ENCODE data around the gene GPRASP2.
A peak's percentile ranks its signal among the peaks of the same experiment; 100 is the strongest.
"Not testable (repeated sequence)": the region's sequence is repeated elsewhere in the genome, so short reads cannot be mapped to it uniquely, and the experiment has no call there.

Gene GPRASP2

GRCh38 chrX:102712216-102712966, at the start of gene GPRASP2:
Gene GPRASP2, plus strand, starts transcription at chrX:102712448. Its CDS starts 2,422 bp downstream, at chrX:102714870.
- DNase-seq: no peak

GRCh38 chrX:102663820-102664219, 48.4 kb upstream of the GPRASP2 start:
- DNase-seq: not testable (repeated sequence)

GRCh38 chrX:102667034-102667433, 45.2 kb upstream of the GPRASP2 start:
- not testable (repeated sequence) for DNase-seq

DNA sequence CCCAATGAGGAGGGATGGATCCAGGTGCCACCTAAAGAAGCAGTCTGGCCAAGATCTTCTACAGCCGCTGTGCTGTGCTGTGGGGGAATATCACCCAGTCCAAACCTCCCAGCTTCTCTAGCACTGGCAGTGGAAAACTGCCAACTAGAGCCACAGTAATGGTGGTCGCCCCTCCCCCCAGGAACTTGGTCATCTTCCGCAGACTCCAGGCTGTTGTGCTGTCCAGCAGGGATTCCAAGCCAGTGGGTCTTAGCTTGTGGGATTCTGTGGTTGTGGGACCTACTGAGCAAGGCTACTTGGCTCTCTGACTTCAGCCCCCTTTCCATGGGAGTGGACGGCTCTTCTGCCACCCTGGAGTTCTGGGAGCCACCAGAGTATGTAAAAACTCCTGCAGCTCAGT, 42.7 kb upstream of the GPRASP2 start:
- DNase-seq: no peak

DNA sequence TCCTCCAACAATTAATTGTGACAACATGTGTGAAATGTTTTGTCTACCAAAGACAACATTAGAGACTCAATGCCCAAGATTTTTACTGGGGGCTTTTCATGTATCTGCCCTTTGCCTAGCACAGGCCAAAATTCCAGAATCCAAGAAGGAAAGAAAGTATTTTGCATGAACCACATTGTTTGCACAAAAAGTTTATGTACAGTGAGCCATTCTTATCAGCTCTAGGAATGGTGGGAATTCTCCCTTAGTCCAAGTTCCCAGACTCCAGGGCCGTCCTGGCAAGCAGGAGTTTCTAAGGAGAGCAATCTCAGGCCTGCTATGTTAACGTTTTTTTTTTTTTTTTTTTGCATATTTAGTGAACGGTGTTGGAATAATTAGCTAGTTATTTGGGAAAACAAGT, 39.4 kb upstream of the GPRASP2 start:
- DNase-seq: no peak

DNA sequence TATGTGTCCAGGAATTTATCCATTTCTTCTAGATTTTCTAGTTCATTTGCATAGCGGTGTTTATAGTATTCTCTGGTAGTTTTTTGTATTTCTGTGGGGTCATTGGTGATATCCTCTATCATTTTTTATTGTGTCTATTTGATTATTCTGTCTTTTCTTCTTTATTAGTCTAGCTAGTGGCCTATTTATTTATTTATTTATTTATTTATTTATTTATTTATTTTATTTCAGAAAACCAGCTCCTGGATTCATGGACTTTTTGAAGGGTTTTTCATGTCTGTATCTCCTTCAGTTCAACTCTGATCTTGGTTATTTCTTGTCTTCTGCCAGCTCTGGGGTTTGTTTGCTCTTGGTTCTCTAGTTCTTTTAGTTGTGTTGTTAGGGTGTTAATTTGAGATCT, 34.8 kb upstream of the GPRASP2 start:
- not testable (repeated sequence) for DNase-seq

DNA sequence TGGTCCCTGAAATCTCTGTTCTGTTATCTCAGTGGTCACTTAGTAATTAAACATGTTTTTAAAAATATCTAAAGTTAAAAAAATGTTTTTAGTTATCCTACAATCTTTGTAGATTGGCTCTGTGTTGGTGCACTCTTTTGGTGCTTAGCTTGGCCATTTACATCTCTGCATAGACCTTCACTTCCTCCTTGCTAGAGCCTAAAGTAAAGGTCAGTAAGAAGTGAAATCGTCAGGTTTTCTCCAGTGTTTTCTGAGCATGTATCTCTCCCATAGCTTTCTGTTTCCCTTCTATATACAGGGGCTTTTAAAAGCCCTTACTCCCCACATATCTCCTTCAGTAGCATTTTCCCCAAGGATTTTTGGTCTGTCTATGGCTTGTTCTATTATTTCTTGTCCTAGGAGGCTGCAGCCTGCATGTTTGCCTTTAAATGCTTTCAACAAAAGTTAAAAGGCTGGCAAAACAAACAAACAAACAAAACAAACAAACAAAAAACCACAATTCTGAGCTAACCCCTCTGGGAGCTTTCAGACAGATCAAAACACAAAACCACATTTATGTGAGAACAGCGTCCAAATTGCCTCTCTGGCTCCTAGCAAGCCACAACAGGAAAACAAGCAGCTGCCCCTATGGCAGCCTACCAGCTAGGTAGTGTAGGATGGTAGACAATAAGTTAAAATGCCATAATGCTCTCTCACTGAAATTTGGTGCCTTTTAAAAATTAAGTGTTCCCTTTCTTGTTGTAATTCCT, 27.3 kb upstream of the GPRASP2 start:
- no peak for DNase-seq

DNA sequence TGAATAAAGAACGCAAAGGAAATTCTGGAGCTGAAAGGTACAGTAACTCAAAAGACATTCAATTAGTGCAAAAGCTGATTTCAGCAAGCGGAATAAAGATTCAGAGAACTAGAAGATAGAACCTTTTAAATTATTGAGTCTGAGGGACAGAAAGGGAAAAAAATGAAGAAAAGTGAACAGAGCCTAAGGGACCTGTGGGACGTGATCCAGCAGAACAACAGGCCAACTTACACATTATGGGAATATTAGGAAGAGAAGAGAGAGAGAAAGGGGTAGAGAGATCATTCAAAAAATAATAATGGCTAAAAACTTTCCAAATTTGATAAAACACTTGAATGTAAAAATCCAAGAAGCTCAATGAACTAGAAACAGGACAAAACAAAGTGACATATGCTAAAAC, 17.5 kb upstream of the GPRASP2 start:
- no peak for DNase-seq

DNA sequence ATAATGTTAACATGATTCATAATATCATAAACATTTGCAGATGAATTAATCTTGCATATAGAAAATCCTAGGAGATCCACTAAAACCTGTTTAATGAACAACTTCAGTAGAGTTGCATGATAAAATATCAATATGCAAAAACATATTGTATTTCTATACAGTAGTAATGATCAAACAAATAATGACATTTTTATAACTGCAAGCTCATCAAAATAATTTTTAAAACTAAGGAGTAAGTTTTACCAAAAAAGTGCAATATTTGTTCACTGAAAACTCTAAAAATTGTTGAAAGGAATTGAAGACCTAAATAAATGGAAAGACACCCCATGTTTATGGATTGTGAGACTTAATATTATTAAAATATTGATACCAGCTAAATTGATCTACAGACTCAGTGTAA, 15.9 kb upstream of the GPRASP2 start:
- no peak for DNase-seq

DNA sequence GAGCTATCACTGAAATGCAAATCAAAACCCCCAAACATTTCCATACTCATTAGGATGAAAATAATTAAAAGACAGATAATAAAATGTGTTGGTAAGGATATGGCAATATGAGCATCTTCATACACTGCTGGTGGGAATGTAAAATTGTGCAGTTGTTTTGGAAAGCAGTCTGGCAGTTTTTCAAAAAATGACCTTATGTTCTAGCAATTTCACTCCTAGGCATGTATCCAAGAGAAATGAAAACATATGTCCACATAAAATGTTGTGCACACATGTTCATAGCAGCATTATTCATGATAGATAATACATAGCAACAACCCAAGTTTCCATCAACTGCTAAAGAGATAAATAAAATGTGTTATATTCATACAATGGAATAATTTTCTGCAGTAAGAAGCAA, 14.8 kb upstream of the GPRASP2 start:
- DNase-seq: no peak

- DNase-seq: no peak
These were observed 3.3 kb upstream of the GPRASP2 start for GRCh38 chrX:102708900-102709299.

- no peak for DNase-seq
These were observed 404 bp upstream of the GPRASP2 start for GRCh38 chrX:102711872-102712215.

GRCh38 chrX:102712981-102713625, 855 bp downstream of the GPRASP2 start:
- no peak for DNase-seq

DNA sequence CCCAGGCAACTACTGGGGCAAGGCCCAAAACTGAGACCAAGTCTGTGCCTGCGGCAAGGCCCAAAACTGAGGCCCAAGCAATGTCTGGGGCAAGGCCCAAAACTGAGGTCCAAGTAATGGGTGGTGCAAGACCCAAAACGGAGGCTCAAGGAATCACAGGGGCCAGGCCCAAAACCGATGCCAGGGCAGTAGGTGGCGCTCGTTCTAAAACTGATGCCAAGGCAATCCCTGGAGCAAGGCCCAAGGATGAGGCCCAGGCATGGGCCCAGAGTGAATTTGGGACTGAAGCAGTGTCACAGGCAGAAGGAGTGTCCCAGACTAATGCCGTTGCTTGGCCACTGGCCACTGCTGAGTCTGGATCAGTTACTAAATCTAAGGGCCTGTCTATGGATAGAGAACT, 2.7 kb downstream of the GPRASP2 start:
- DNase-seq: no peak

DNA sequence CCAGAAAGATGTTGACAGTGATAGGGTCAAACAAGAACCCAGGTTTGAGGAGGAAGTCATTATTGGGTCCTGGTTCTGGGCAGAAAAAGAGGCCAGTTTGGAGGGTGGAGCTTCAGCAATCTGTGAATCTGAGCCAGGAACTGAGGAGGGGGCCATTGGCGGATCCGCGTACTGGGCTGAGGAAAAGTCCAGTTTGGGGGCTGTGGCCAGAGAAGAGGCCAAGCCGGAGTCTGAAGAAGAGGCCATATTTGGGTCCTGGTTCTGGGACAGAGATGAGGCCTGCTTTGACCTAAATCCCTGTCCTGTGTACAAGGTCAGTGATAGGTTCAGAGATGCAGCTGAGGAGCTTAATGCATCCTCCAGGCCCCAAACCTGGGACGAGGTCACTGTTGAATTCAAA, 3.7 kb downstream of the GPRASP2 start:
- no peak for DNase-seq

DNA sequence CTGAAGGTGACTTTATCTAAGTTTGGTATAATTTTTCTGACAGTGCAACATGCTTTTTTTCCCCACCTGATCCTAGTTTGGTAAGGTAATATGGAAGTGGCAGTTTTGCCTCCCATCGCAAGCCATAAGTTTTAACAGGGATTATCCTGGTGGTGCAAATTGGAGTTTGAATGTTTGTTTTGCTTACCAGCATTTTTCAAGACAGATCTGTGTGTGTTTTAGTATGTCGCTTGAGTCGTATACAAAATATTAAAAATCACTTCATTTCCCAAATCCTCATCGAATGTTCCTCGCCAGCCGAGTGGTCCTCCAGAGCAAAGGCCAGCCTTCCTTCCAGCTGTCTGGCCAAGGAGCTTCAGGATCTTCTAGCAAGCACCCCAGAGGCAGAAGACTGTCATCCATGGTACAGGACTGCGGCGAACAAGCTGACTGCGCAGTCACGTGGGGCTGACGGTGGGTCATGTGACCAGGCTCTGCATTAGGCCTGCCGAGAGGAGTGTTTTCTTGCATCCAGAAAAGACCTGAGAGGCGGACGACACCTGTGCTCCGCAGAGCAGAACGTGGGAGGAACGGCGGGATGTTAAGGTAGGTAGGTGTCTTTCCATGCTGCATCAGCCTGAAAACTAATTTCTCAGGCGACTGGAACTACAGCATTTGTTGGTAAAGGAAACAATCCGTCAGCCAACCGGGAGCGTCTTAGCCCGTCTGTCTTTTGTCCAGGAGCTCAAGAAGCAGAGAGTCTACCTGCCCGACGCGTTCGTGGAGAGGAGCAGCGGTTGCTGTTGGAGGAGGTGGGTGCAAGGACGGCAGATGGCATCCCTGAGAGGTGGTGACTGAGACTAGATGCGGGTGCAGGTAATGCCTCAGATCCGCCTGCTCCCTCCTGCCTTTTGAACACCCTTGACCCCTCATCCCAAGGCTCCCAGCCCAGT, 8.3 kb downstream of the GPRASP2 start, which contains the start of gene GPRASP3:
Gene GPRASP3, plus strand, starts transcription at position 507 of the 932 bp plus-strand sequence. CDS start 28,253 bp downstream, outside the sequence.
- peak; percentile 75 for DNase-seq

DNA sequence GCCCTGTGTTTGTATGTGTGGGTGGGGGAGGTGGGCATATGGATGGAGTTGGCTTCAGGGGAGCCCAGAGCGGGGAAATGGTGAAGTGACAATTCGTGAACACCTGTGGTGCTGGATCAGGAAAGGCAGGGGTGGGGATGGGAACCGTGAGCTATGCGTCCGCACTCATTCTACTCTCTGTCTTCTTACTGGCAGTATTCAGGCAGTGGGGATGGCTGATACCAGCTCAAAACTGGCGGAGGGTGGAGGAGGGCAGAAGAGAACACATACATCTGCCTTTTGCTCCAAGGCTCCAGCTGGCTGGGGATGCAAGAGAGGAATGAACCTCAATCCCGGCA, 8.9 kb downstream of the GPRASP2 start:
- DNase-seq: not testable (repeated sequence)

GRCh38 chrX:102723456-102723855, 11.2 kb downstream of the GPRASP2 start:
- no peak for DNase-seq

GRCh38 chrX:102727761-102728160, 15.5 kb downstream of the GPRASP2 start:
- no peak for DNase-seq

DNA sequence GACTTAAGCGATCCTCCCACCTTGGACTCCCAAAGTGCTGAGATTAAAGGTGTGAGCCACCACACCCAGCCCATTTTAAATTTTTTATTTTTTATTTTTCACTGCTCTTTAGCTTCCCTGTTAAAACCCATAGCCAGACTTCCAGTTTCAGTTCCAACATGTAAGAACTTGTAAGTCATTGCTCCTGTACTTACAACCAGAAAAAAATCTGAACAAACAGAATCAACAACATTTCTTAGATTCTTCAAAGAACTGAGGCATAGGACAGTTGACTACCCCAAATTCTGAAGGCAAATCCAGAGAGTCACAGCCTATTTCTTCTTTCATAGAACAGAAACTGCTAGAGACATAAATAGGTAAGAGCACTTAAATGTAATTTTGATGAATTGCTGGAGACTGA, 16.4 kb downstream of the GPRASP2 start:
- DNase-seq: no peak

DNA sequence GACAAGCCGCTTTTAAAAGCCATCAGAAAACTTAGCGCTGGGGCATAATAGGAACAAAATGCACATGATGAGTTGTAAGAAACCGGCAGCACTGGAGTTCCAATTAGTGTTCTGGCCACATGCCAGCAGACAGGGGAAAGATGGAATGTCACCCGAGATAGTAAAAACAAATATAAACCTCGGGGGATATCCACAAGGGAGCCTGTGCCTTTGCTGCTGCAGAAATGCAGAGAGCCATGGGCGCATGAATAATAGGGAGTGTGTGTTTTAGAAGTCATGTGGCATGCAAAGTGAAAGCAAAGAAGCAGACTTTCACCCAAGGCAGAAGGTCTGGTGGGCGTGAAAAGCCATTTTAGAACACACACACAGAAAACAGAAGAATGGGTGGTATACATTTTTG, 27.4 kb downstream of the GPRASP2 start:
- no peak for DNase-seq

DNA sequence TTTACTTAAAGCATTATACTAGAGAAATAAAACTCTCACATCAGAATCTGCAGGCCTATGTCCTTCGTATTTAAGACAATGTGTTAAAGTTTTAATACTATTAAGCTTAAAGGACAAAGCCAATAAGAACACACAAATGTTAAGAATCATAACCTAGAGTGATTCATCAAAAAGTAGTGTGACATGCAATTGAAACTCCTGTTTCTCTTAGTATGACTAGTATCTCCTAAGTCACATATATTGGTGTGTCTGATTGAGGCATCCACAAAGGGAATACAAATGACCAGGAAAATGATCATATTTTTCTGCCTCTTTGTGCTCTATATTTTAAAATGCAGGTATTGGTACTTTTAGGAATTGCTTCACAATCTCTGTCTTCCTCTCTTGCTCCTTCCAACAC, 32.1 kb downstream of the GPRASP2 start:
- DNase-seq: peak; percentile 22

DNA sequence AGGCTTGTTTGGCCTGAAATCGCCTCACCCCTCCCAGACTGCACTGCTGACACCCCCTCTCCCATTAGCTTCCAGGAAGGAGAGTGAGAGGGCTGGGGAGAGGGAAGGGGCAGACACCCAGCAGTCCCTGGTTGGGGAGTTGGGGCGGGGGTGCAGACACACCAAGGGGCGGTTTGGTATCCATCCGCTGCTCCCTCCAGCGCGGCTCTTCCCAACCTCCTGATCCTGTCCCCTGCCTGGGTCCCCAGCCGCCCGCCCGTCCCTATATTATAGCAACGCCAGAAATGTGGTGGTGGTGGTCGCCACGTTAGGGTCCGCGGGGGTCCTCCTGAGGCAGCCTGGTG, 33.2 kb downstream of the GPRASP2 start:
- no peak for DNase-seq

Data from activated CD4-positive, alpha-beta T cell treated with anti-CD3 and anti-CD28 coated beads, Interleukin-10, Interleukin-2, amounts not matched to agents 100 ng/mL and 50 ng/mL, durations not matched to agents 16 hours and 8 hours (primary cell).